Stomach (tissue), 9 donors: Measurements from ENCODE around the gene FOXJ3. TPM values are rescaled to one million over a fixed set of nuclear protein-coding genes. Genes with fewer than 3 reads are reported as not detected.

Source experiments
- DNase-seq, 2 donors: peaks; one replicate each; pipeline versions ENCODE4 v3.0.0 to v3.0.0-alpha.2; 2013 to 2019
- H3K27ac ChIP-seq, 5 donors: fragments of 200-600 bp in 4 of 5; sonication (generic) in 4 of 5; one replicate each; pipeline ENCODE4 v1.5.1; 2013 to 2019; ENCODE audit warnings: mild to moderate bottlenecking in 1 of 5, moderate library complexity in 1 of 5
- H3K27me3 ChIP-seq, 3 donors: fragments of 200-600 bp; sonication (generic); one replicate each; pipeline ENCODE4 v1.5.1; 2017 to 2019; ENCODE audit warnings: mixed run types in 1 of 3
- H3K36me3 ChIP-seq, 4 donors: fragments of 200-600 bp; sonication (generic); 1 replicate in 3 of 4; 2 replicates in 1 of 4; pipeline ENCODE4 v1.5.1; 2016 to 2019
- H3K4me1 ChIP-seq, 4 donors: fragments of 200-600 bp; sonication (generic); one replicate each; pipeline ENCODE4 v1.5.1; 2016 to 2019
- H3K4me3 ChIP-seq, 4 donors: fragments of 200-600 bp; sonication (generic) in 3 of 4; one replicate each; pipeline ENCODE4 v1.5.1; 2016 to 2019; ENCODE audit warnings: mild to moderate bottlenecking in 1 of 4
- H3K9me3 ChIP-seq, 4 donors: fragments of 200-600 bp; sonication (generic); one replicate each; pipeline ENCODE4 v1.5.1; 2016 to 2019
- CTCF ChIP-seq, 7 experiments: fragments of 450-650 bp in 4 of 7; fragments of 200-600 bp in 3 of 7; sonication (generic) in 3 of 7; IDR thresholded peaks; one replicate each; pipeline ENCODE4 v1.5.1; 2016 to 2019; ENCODE audit warnings: antibody characterized with exemption in 7 of 7, control low read depth in 2 of 7, mild to moderate bottlenecking in 1 of 7
- EP300 ChIP-seq: sonication (generic); formaldehyde crosslinking; IDR thresholded peaks from one replicate; pipeline ENCODE4 v1.6.1; 2017; ENCODE audit warnings: antibody characterized with exemption
- POLR2A ChIP-seq, 4 donors: fragments of 450-650 bp; IDR thresholded peaks; one replicate each; pipeline ENCODE4 v1.6.1; 2016; ENCODE audit warnings: antibody characterized with exemption in 4 of 4, control low read depth in 2 of 4, mild to moderate bottlenecking in 1 of 4, moderate library complexity in 1 of 4
- POLR2AphosphoS5 ChIP-seq, 3 donors: sonication (generic); formaldehyde crosslinking; IDR thresholded peaks; one replicate each; pipeline ENCODE4 v1.6.1; 2016; ENCODE audit warnings: antibody characterized with exemption in 3 of 3
- WGBS, 5 donors: extraction: QIAGEN DNeasy Blood & Tissue Kit in 3 of 5; methylation state at CpG; one replicate each; pipeline versions ENCODE4 v1.1.5 to v1.1.7; 2013 to 2018; 5-methylcytosine and 5-hydroxymethylcytosine counted together
- intact Hi-C: fragments of 100-400 bp; cut with DNase I; formaldehyde crosslinking; loops from one replicate; pipeline ENCODE4 v1.15.1; 2023; ENCODE audit warnings: low total_unique reads
- polyA plus RNA-seq, 3 donors: library from polyadenylated mRNA; stranded (reverse); fragments of 200-250 nt; gene quantifications; one replicate each; pipeline ENCODE4 v1.2.3, GENCODE V29; 2013
- total RNA-seq, 5 donors: library from RNA; depleted of rRNA; stranded (reverse); fragments of >200 nt; gene quantifications; one replicate each; pipeline versions ENCODE4 v1.1.0 to v1.2.3, GENCODE V29; 2014 to 2016
- donor health status: healthy with polysubstance abuse.
- donor health status: Bipolar disorder and iron deficiency.
- donor health status: healthy.

The FOXJ3 gene
- total and polyA plus RNA-seq, 8 donors: 8.3 to 57.3 (median 12.3) TPM

GRCh38 chr1:42251042-42251441 is 84.0 kb downstream of the FOXJ3 start:
- 93 to 100% (median 97%) methylated on average over 1 of the region's 1 CpG for WGBS, 5 donors
- H3K4me1 ChIP-seq: peaks cover 0 to 3% (median 1%) of the 10 kb centered on the region in 4 donors
- no peaks in the 10 kb centered on the region for H3K27me3 ChIP-seq
- H3K4me3 ChIP-seq: no peak overlapping the region
- H3K9me3 ChIP-seq: peaks cover 0 to 5% (median 0%) of the 10 kb centered on the region in 4 donors
- intact Hi-C loops: no loop called here
- H3K36me3 ChIP-seq: no peaks in the 10 kb centered on the region
- no peak for DNase-seq
- TF ChIP-seq EP300 (no peak), POLR2AphosphoS5 (IDR thresholded peaks at IDR 0.05) (no peak), POLR2A (IDR thresholded peaks at IDR 0.05) (no peak), CTCF (IDR thresholded peaks at IDR 0.05) (no peak)
- H3K27ac ChIP-seq: no peak overlapping the region

- Histone ChIP-seq H3K4me1 (peaks cover 0 to 11% (median 4%) of the 10 kb centered on the region in 4 donors), H3K27me3 (no peaks in the 10 kb centered on the region), H3K9me3 (peaks cover 0 to 5% (median 0%) of the 10 kb centered on the region in 4 donors), H3K36me3 (no peaks in the 10 kb centered on the region), H3K27ac (no peak overlapping the region), H3K4me3 (no peak overlapping the region)
- intact Hi-C loops: no loop called here
- WGBS, 5 donors: 64 to 78% (median 67%) methylated on average over 3 of the region's 3 CpGs
- DNase-seq: no peak
- TF ChIP-seq CTCF (IDR thresholded peaks at IDR 0.05): no peak
- TF ChIP-seq POLR2AphosphoS5 (IDR thresholded peaks at IDR 0.05): no peak
- TF ChIP-seq POLR2A (IDR thresholded peaks at IDR 0.05): no peak
- TF ChIP-seq EP300: no peak
Observed at GRCh38 chr1:42250164-42250563, 84.9 kb downstream of the FOXJ3 start.

- 83 to 88% (median 85%) methylated on average over 2 to 5 of the region's 5 CpGs for WGBS, 5 donors
- no peak for DNase-seq
- peaks cover 0 to 14% (median 0%) of the 10 kb centered on the region in 4 donors for H3K36me3 ChIP-seq
- intact Hi-C loops: no loop called here
- peaks cover 0 to 12% (median 10%) of the 10 kb centered on the region in 4 donors for H3K9me3 ChIP-seq
- no peak overlapping the region for H3K27ac ChIP-seq
- no peak overlapping the region for H3K4me3 ChIP-seq
- H3K4me1 ChIP-seq: peaks cover 0 to 23% (median 16%) of the 10 kb centered on the region in 4 donors
- no peak for TF ChIP-seq POLR2A (IDR thresholded peaks at IDR 0.05)
- no peaks in the 10 kb centered on the region for H3K27me3 ChIP-seq
Observed at GRCh38 chr1:42240966-42241755, 93.9 kb downstream of the FOXJ3 start.

GRCh38 chr1:42239555-42239954 is 95.5 kb downstream of the FOXJ3 start:
- Histone ChIP-seq H3K27me3 (no peaks in the 10 kb centered on the region), H3K4me1 (peaks cover 0 to 16% (median 9%) of the 10 kb centered on the region in 4 donors), H3K27ac (no peak overlapping the region), H3K9me3 (peaks cover 0 to 23% (median 14%) of the 10 kb centered on the region in 4 donors), H3K4me3 (no peak overlapping the region), H3K36me3 (peaks cover 0 to 21% (median 2%) of the 10 kb centered on the region in 4 donors)
- WGBS, 5 donors: 86 to 98% (median 94%) methylated on average over 1 of the region's 1 CpG
- no peak for DNase-seq
- TF ChIP-seq POLR2A (IDR thresholded peaks at IDR 0.05) (no peak), CTCF (IDR thresholded peaks at IDR 0.05) (no peak)
- intact Hi-C loops: no loop called here

GRCh38 chr1:42239041-42239440 is 96.0 kb downstream of the FOXJ3 start:
- TF ChIP-seq POLR2A (IDR thresholded peaks at IDR 0.05) (no peak), EP300 (no peak), POLR2AphosphoS5 (IDR thresholded peaks at IDR 0.05) (no peak), CTCF (IDR thresholded peaks at IDR 0.05) (no peak)
- H3K27me3 ChIP-seq: no peaks in the 10 kb centered on the region
- WGBS, 5 donors: 0 to 62% (median 0%) methylated on average over 1 of the region's 1 CpG
- H3K9me3 ChIP-seq: peaks cover 0 to 23% (median 14%) of the 10 kb centered on the region in 4 donors
- H3K4me1 ChIP-seq: peaks cover 0 to 16% (median 9%) of the 10 kb centered on the region in 4 donors
- H3K27ac ChIP-seq: no peak overlapping the region
- H3K36me3 ChIP-seq: peaks cover 0 to 21% (median 3%) of the 10 kb centered on the region in 4 donors
- no peak overlapping the region for H3K4me3 ChIP-seq
- no peak for DNase-seq
- intact Hi-C loops: no loop called here
